H9 (cell line): ENCODE measurements around the gene SYNGR1. TPM values are rescaled to one million over a fixed set of nuclear protein-coding genes. Genes with fewer than 3 reads are reported as not detected.

Experiments
- DNase-seq: peaks from one replicate; pipeline ENCODE4 v3.0.0-alpha.2; 2017
- H2AFZ ChIP-seq: one replicate; pipeline ENCODE4 v1.6.1; 2013; ENCODE audit warnings: mild to moderate bottlenecking, low read length, control low read depth, moderate library complexity
- H2AK5ac ChIP-seq: 2 replicates; pipeline ENCODE4 v1.6.1; 2013; ENCODE audit warnings: low read length, control low read depth, mixed read lengths; ENCODE audit not compliant: insufficient read length
- H2BK120ac ChIP-seq: one replicate; pipeline ENCODE4 v1.6.1; 2013; ENCODE audit warnings: low read depth, mild to moderate bottlenecking, low read length, control low read depth, inconsistent platforms; ENCODE audit not compliant: poor library complexity, severe bottlenecking
- H2BK12ac ChIP-seq: 2 replicates; pipeline ENCODE4 v1.6.1; 2013; ENCODE audit warnings: low read length, control low read depth, mixed read lengths, low read depth; ENCODE audit not compliant: insufficient read length
- H2BK15ac ChIP-seq: 2 replicates; pipeline ENCODE4 v1.6.1; 2013; ENCODE audit warnings: low read depth, low read length, control low read depth
- H2BK20ac ChIP-seq: one replicate; pipeline ENCODE4 v1.6.1; 2013; ENCODE audit warnings: low read depth, mild to moderate bottlenecking, low read length, control low read depth, inconsistent platforms; ENCODE audit not compliant: poor library complexity, severe bottlenecking
- H2BK5ac ChIP-seq: 2 replicates; pipeline ENCODE4 v1.6.1; 2013; ENCODE audit warnings: low read length, control low read depth, mixed read lengths; ENCODE audit not compliant: insufficient read length
- H3K14ac ChIP-seq: 2 replicates; pipeline ENCODE4 v1.6.1; 2013; ENCODE audit warnings: low read length, control low read depth; ENCODE audit not compliant: insufficient read depth
- H3K18ac ChIP-seq: 2 replicates; pipeline ENCODE4 v1.6.1; 2013; ENCODE audit warnings: low read depth, mild to moderate bottlenecking, mixed read lengths, low read length, control low read depth; ENCODE audit not compliant: insufficient read length
- H3K23ac ChIP-seq: 2 replicates; pipeline ENCODE4 v1.6.1; 2013; ENCODE audit warnings: low read length, control low read depth, mixed read lengths, low read depth; ENCODE audit not compliant: insufficient read length
- H3K23me2 ChIP-seq: 2 replicates; pipeline ENCODE4 v1.6.1; 2013; ENCODE audit warnings: low read depth, mild to moderate bottlenecking, mixed read lengths, low read length, control low read depth; ENCODE audit not compliant: insufficient read length, poor library complexity, severe bottlenecking
- H3K27ac ChIP-seq: 2 replicates; pipeline ENCODE4 v1.5.1; 2013; ENCODE audit warnings: low read length, control low read depth, mixed read lengths, low read depth; ENCODE audit not compliant: insufficient read length
- H3K27me3 ChIP-seq: 2 replicates; pipeline ENCODE4 v1.6.1; 2013; ENCODE audit warnings: low read length, control low read depth, inconsistent platforms; ENCODE audit not compliant: insufficient read depth
- H3K4ac ChIP-seq: 2 replicates; pipeline ENCODE4 v1.6.1; 2013; ENCODE audit warnings: low read depth, mild to moderate bottlenecking, control low read depth, inconsistent platforms, low read length, moderate library complexity
- H3K4me1 ChIP-seq: 2 replicates; pipeline ENCODE4 v1.6.1; 2013; ENCODE audit warnings: low read length, control low read depth, inconsistent platforms; ENCODE audit not compliant: insufficient read depth
- H3K4me2 ChIP-seq: 2 replicates; pipeline ENCODE4 v1.6.1; 2013; ENCODE audit warnings: low read length, control low read depth, mixed read lengths; ENCODE audit not compliant: insufficient read length, insufficient read depth
- H3K56ac ChIP-seq: 2 replicates; pipeline ENCODE4 v1.6.1; 2013; ENCODE audit warnings: low read depth, mild to moderate bottlenecking, mixed read lengths, low read length, control low read depth; ENCODE audit not compliant: insufficient read length
- H3K79me1 ChIP-seq: 2 replicates; pipeline ENCODE4 v1.6.1; 2013; ENCODE audit warnings: low read depth, mild to moderate bottlenecking, moderate library complexity, low read length, control low read depth, inconsistent platforms; ENCODE audit not compliant: insufficient read depth, poor library complexity, severe bottlenecking
- H3K79me2 ChIP-seq: 2 replicates; pipeline ENCODE4 v1.6.1; 2013; ENCODE audit warnings: low read length, control low read depth, inconsistent platforms; ENCODE audit not compliant: insufficient read depth
- H3K9ac ChIP-seq: 2 replicates; pipeline ENCODE4 v1.6.1; 2013; ENCODE audit warnings: low read length, control low read depth, mixed read lengths; ENCODE audit not compliant: insufficient read length; ENCODE audit errors: extremely low read depth
- H3K9me3 ChIP-seq: one replicate; pipeline ENCODE4 v1.6.1; 2013; ENCODE audit warnings: low read depth, low read length, inconsistent platforms; ENCODE audit not compliant: control insufficient read depth
- H3T11ph ChIP-seq: one replicate; pipeline ENCODE4 v1.6.1; 2013; ENCODE audit warnings: mild to moderate bottlenecking, low read length, control low read depth, inconsistent platforms
- H4K20me1 ChIP-seq: one replicate; pipeline ENCODE4 v1.6.1; 2013; ENCODE audit not compliant: control insufficient read depth, insufficient read length, insufficient read depth
- H4K5ac ChIP-seq: 2 replicates; pipeline ENCODE4 v1.6.1; 2013; ENCODE audit warnings: low read depth, mild to moderate bottlenecking, mixed read lengths, low read length, control low read depth; ENCODE audit not compliant: insufficient read length
- H4K8ac ChIP-seq: replicated peaks from 2 replicates; pipeline ENCODE4 v1.6.1; 2013; ENCODE audit warnings: low read length, control low read depth, mixed read lengths, low read depth; ENCODE audit not compliant: insufficient read length
- H4K91ac ChIP-seq: 2 replicates; pipeline ENCODE4 v1.6.1; 2013; ENCODE audit warnings: low read depth, mild to moderate bottlenecking, moderate library complexity, mixed read lengths, low read length, control low read depth; ENCODE audit not compliant: insufficient read length
- H3K27ac Mint-ChIP-seq, 3 experiments: 2 replicates in 2 of 3; 3 replicates in 1 of 3; pipeline ENCODE4 v1.8.0; 2020 to 2021; ENCODE audit warnings: mixed read lengths in 3 of 3, mild to moderate bottlenecking in 1 of 3, moderate library complexity in 1 of 3
- H3K27me3 Mint-ChIP-seq: 2 replicates; pipeline ENCODE4 v1.8.0; 2021; ENCODE audit warnings: low read depth, mild to moderate bottlenecking, moderate library complexity, mixed read lengths
- H3K36me3 Mint-ChIP-seq, 3 experiments: 2 replicates in 2 of 3; 3 replicates in 1 of 3; pipeline ENCODE4 v1.8.0; 2020 to 2021; ENCODE audit warnings: low read depth in 3 of 3, mixed read lengths in 3 of 3; ENCODE audit not compliant: insufficient read depth in 1 of 3
- H3K4me1 Mint-ChIP-seq, 2 experiments: 2 replicates each; pipeline ENCODE4 v1.8.0; 2020; ENCODE audit warnings: mixed read lengths in 2 of 2
- H3K4me3 Mint-ChIP-seq, 2 experiments: 2 replicates in 1 of 2; 3 replicates in 1 of 2; pipeline ENCODE4 v1.8.0; 2020 to 2021; ENCODE audit warnings: mild to moderate bottlenecking in 2 of 2, mixed read lengths in 2 of 2, moderate library complexity in 1 of 2
- H3K9me3 Mint-ChIP-seq, 2 experiments: 2 replicates in 1 of 2; 3 replicates in 1 of 2; pipeline ENCODE4 v1.8.0; 2020; ENCODE audit warnings: mild to moderate bottlenecking in 2 of 2, mixed read lengths in 2 of 2, moderate library complexity in 1 of 2
- CTCF ChIP-seq: fragments of 200-600 bp; sonication (generic); conservative IDR thresholded peaks from 3 replicates; pipeline ENCODE4 v1.8.0; 2021; ENCODE audit warnings: antibody characterized with exemption, mild to moderate bottlenecking
- WGBS: extraction: QIAGEN DNeasy Blood & Tissue Kit; methylation state at CpG from one replicate; pipeline ENCODE4 v1.1.7; 2013; ENCODE audit warnings: missing lambda C conversion rate, low lambda C conversion rate, mixed read lengths; ENCODE audit not compliant: insufficient read length; ENCODE audit errors: extremely low coverage; 5-methylcytosine and 5-hydroxymethylcytosine counted together
- total RNA-seq: library from RNA; stranded (reverse); gene quantifications from 2 replicates; pipeline ENCODE4 v1.2.1, GENCODE V29; 2021

Gene SYNGR1
- total RNA-seq, 1 experiment from 2014 or later, result 13.2 TPM

GRCh38 chr22:39401301-39401631 lies 51.5 kb downstream of the SYNGR1 start:
- H3K56ac ChIP-seq, result no peak overlapping the region
- H3K4me1 ChIP-seq, result no peaks in the 10 kb centered on the region
- no peaks in the 10 kb centered on the region for H4K20me1 ChIP-seq
- H3K14ac ChIP-seq, result no peak overlapping the region
- no peaks in the 10 kb centered on the region for H3K27me3 ChIP-seq
- no peak overlapping the region for H2BK12ac ChIP-seq
- H3K27ac ChIP-seq, result no peak overlapping the region
- H4K5ac ChIP-seq, result no peak overlapping the region
- H3K27me3 Mint-ChIP-seq, result peaks cover 1% of the 10 kb centered on the region
- H3K27ac Mint-ChIP-seq, result peak overlapping the region in 1 of 3 experiments; percentile 22; a peak in 1 of 7 replicates
- H3K36me3 Mint-ChIP-seq, result peaks cover 3 to 19% (median 13%) of the 10 kb centered on the region in 3 experiments
- no peak overlapping the region for H2AFZ ChIP-seq
- no peak for DNase-seq
- H4K91ac ChIP-seq, result no peak overlapping the region
- WGBS, result no CpG with 5 or more reads among the region's 4 CpGs
- H3K79me2 ChIP-seq, result no peaks in the 10 kb centered on the region
- no peak overlapping the region for H2BK20ac ChIP-seq
- H3K9me3 Mint-ChIP-seq, result no peaks in the 10 kb centered on the region; a peak in 1 of 5 replicates
- no peak overlapping the region for H2BK5ac ChIP-seq
- no peak overlapping the region for H3K9ac ChIP-seq
- peak overlapping the region; percentile 18 to 91; a peak in 4 of 5 replicates for H3K4me3 Mint-ChIP-seq
- no peak overlapping the region for H2BK120ac ChIP-seq
- H3K23ac ChIP-seq, result no peak overlapping the region
- no peak for TF ChIP-seq CTCF
- H3K4ac ChIP-seq, result no peak overlapping the region
- H2AK5ac ChIP-seq, result no peak overlapping the region
- no peak overlapping the region for H3K4me2 ChIP-seq
- no peak overlapping the region for H3T11ph ChIP-seq
- no peaks in the 10 kb centered on the region for H3K9me3 ChIP-seq
- peaks cover 3% of the 10 kb centered on the region for H3K79me1 ChIP-seq
- no peaks in the 10 kb centered on the region for H3K23me2 ChIP-seq
- peaks cover 3 to 18% of the 10 kb centered on the region in 2 experiments for H3K4me1 Mint-ChIP-seq
- no peak overlapping the region for H3K18ac ChIP-seq
- H4K8ac ChIP-seq, result no peak overlapping the region
- H2BK15ac ChIP-seq, result no peak overlapping the region
